K562 (cell line): ENCODE data around the gene HRH3. TPM values are rescaled to one million over a fixed set of nuclear protein-coding genes. Genes with fewer than 3 reads are reported as not detected.

ENCODE experiments used
- CBX3 ChIP-seq, 2 experiments: IDR thresholded peaks; 1 replicate in 1 of 2; 2 replicates in 1 of 2; pipeline ENCODE4 v1.6.1; 2012; ENCODE audit warnings: inconsistent platforms in 2 of 2, low read length in 2 of 2, borderline replicate concordance in 1 of 2, control low read depth in 1 of 2
- FOXK2 ChIP-seq, 2 experiments: fragments of 450-650 bp; IDR thresholded peaks in 1 of 2; conservative IDR thresholded peaks in 1 of 2; 2 replicates each; pipeline ENCODE4 v1.6.1; 2016; ENCODE audit warnings: low read depth in 2 of 2, mild to moderate bottlenecking in 1 of 2
- ILK ChIP-seq: fragments of 450-650 bp; IDR thresholded peaks from 2 replicates; pipeline ENCODE4 v1.6.1; 2016; ENCODE audit warnings: missing genetic modification characterization, low read depth, mild to moderate bottlenecking, missing compliant biosample characterization, moderate library complexity, borderline replicate concordance
- MAZ ChIP-seq, 2 experiments: fragments of 450-650 bp in 1 of 2; sonication (generic) in 1 of 2; formaldehyde crosslinking; IDR thresholded peaks in 1 of 2; conservative IDR thresholded peaks in 1 of 2; 2 replicates each; pipeline versions ENCODE4 v1.4.0 to v1.5.0; 2020; ENCODE audit warnings: mild to moderate bottlenecking in 1 of 2, missing genetic modification reagents in 1 of 2
- MIER1 ChIP-seq: fragments of 450-650 bp; IDR thresholded peaks from 2 replicates; pipeline ENCODE4 v1.6.1; 2016; ENCODE audit warnings: antibody characterized with exemption, mild to moderate bottlenecking, low read depth
- MTF1 ChIP-seq: fragments of 250-450 bp; sonication (Bioruptor Pico); IDR thresholded peaks from 2 replicates; pipeline ENCODE4 v1.9.0; 2021; ENCODE audit warnings: moderate library complexity, mild to moderate bottlenecking, inconsistent platforms, borderline replicate concordance
- NR2F6 ChIP-seq: fragments of 450-650 bp; formaldehyde crosslinking; IDR thresholded peaks from 2 replicates; pipeline ENCODE4 v1.4.0; 2020; ENCODE audit warnings: mild to moderate bottlenecking
- PML ChIP-seq: IDR thresholded peaks from 2 replicates; pipeline ENCODE4 v1.6.1; 2012; ENCODE audit warnings: low read length, inconsistent platforms
- RBM25 ChIP-seq: fragments of 200-400 bp; formaldehyde crosslinking; IDR thresholded peaks from 2 replicates; pipeline ENCODE4 v1.6.1; 2018; ENCODE audit warnings: low read length, low read depth, moderate library complexity; ENCODE audit not compliant: severe bottlenecking
- SIN3A ChIP-seq, 2 experiments: fragments of 150-350 bp in 1 of 2; IDR thresholded peaks; 2 replicates each; pipeline ENCODE4 v1.6.1; 2011 to 2016; ENCODE audit warnings: borderline replicate concordance in 2 of 2, low read depth in 2 of 2, low read length in 2 of 2, mild to moderate bottlenecking in 2 of 2, moderate library complexity in 2 of 2; ENCODE audit not compliant: control insufficient read depth in 1 of 2
- TBP ChIP-seq: optimal IDR thresholded peaks from 2 replicates; pipeline ENCODE3; 2011; ENCODE audit warnings: low read depth, low read length, improper control_type of control experiment
- XRCC4 ChIP-seq: IDR thresholded peaks from one replicate; pipeline ENCODE4 v1.6.1; 2011; ENCODE audit not compliant: insufficient read depth, insufficient read length; ENCODE audit errors: extremely low read depth
- ZNF436 ChIP-seq: fragments of 250-450, 450-650 bp; sonication (Bioruptor Pico); formaldehyde crosslinking; IDR thresholded peaks from 2 replicates; pipeline ENCODE4 v1.7.0; 2020; ENCODE audit warnings: mild to moderate bottlenecking
- ZNF778 ChIP-seq: fragments of 450-650 bp; formaldehyde crosslinking; IDR thresholded peaks from 2 replicates; pipeline ENCODE4 v1.4.0; 2020; ENCODE audit warnings: mild to moderate bottlenecking, moderate library complexity
- polyA plus RNA-seq, 8 experiments: library from polyadenylated mRNA; depleted of rRNA in 4 of 8; stranded (reverse) in 5 of 8; unstranded in 3 of 8; fragments of >200 nt; fragmentation: Nextera tagmentation in 2 of 8; fragmentation: Illumina TruSeq in 1 of 8; extraction: Ambion mirVana in 2 of 8; extraction: Trizol in 1 of 8; gene quantifications; 2 replicates each; pipeline versions ENCODE4 v1.2.1 to v1.2.3, GENCODE V29; 2011 to 2014; ENCODE audit warnings: inconsistent platforms in 1 of 8, missing spikeins in 1 of 8
- total RNA-seq, 7 experiments: library from RNA; depleted of rRNA in 6 of 7; stranded (reverse); fragments of >200 nt in 6 of 7; fragmentation: Illumina TruSeq in 2 of 7; extraction: Trizol in 2 of 7; gene quantifications; 2 replicates each; pipeline versions ENCODE4 v1.2.1 to v1.2.3, GENCODE V29; 2011 to 2021; ENCODE audit warnings: low replicate concordance in 1 of 7
- TF ChIP-seq, protein P1 (sequence below): fragments of 250-450 bp; sonication (Bioruptor Pico); IDR thresholded peaks from 2 replicates; pipeline ENCODE4 v1.6.1; 2021; ENCODE audit warnings: mild to moderate bottlenecking
- TF ChIP-seq, protein P2 (sequence below): fragments of 250-450 bp; sonication (Bioruptor Pico); IDR thresholded peaks from 2 replicates; pipeline ENCODE4 v1.4.0; 2020
- TF ChIP-seq, protein P3 (sequence below): fragments of 250-450 bp; sonication (Bioruptor Pico); IDR thresholded peaks from 2 replicates; pipeline ENCODE4 v1.9.0; 2021; ENCODE audit warnings: mild to moderate bottlenecking
- TF ChIP-seq, protein P4 (sequence below): fragments of 200-800 bp; sonication (Bioruptor generic); IDR thresholded peaks from 2 replicates; pipeline ENCODE4 v1.6.1; 2017; ENCODE audit warnings: missing genetic modification characterization, missing compliant biosample characterization
- TF ChIP-seq, protein P5 (sequence below): sonication (generic); formaldehyde crosslinking; IDR thresholded peaks from 2 replicates; pipeline ENCODE4 v1.8.0; 2022; ENCODE audit warnings: mild to moderate bottlenecking, missing genetic modification reagents

HRH3 gene
- total and polyA plus RNA-seq, 9 of the 15 experiments (the other 6 are each of a cell fraction or from before 2014, with no cell fraction given) = not detected

DNA sequence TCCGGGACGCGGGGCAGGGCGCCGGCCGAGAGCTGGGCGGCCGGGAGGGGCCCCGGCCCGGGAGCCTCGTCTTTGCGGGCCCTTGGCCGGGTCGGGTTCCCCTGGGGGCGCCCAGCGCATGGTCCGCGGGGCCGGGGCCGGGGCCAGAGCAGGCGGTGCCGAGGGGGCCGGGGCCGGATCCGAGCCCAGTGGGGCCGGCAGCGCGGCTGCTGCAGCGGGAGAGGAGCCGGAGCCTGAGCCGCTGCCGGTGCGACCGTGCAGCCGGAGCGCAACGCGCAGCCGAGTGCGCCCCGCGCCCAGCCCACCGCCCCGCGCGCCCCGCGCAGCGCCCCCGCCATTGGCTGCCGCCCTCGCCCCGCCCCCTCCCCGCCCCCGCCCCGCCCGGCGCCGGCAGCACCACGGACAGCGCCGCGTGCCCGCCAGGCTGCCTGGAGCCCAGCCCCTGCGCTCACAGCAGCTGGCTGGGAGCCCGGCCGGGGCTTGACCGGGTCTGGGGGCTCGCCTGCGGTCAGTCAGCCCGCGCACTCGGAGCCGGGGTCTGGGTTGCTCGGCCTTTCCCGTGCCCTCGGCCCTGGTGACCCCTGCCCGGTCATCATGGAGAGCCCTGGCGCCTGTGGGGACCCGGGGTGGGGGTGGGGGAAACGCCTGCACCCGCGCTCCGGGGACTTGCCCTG, at the start of gene HRH3 (continued):
- peak; percentile 80 for TF ChIP-seq MIER1
- no peak for TF ChIP-seq ZNF778
- TF ChIP-seq, protein P1, sequence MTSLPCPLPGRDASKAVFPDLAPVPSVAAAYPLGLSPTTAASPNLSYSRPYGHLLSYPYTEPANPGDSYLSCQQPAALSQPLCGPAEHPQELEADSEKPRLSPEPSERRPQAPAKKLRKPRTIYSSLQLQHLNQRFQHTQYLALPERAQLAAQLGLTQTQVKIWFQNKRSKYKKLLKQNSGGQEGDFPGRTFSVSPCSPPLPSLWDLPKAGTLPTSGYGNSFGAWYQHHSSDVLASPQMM (CRISPR knock-in tag) = no peak
- TF ChIP-seq, protein P2, sequence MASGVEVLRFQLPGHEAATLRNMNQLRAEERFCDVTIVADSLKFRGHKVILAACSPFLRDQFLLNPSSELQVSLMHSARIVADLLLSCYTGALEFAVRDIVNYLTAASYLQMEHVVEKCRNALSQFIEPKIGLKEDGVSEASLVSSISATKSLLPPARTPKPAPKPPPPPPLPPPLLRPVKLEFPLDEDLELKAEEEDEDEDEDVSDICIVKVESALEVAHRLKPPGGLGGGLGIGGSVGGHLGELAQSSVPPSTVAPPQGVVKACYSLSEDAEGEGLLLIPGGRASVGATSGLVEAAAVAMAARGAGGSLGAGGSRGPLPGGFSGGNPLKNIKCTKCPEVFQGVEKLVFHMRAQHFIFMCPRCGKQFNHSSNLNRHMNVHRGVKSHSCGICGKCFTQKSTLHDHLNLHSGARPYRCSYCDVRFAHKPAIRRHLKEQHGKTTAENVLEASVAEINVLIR (CRISPR knock-in tag) = no peak
- no peak for TF ChIP-seq XRCC4
- peak; percentile 72 to 94; a peak in 3 of 4 replicates for TF ChIP-seq SIN3A (IDR thresholded peaks at IDR 0.05; ENCODE audit: borderline replicate concordance in 2 of 2, control insufficient read depth in 1 of 2, low read depth in 2 of 2, low read length in 2 of 2)
- no peak for TF ChIP-seq PML
- TF ChIP-seq, protein P3, sequence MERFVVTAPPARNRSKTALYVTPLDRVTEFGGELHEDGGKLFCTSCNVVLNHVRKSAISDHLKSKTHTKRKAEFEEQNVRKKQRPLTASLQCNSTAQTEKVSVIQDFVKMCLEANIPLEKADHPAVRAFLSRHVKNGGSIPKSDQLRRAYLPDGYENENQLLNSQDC (CRISPR knock-in tag) = no peak
- no peak for TF ChIP-seq ILK (tag)
- TF ChIP-seq RBM25 = no peak
- TF ChIP-seq, protein P4, sequence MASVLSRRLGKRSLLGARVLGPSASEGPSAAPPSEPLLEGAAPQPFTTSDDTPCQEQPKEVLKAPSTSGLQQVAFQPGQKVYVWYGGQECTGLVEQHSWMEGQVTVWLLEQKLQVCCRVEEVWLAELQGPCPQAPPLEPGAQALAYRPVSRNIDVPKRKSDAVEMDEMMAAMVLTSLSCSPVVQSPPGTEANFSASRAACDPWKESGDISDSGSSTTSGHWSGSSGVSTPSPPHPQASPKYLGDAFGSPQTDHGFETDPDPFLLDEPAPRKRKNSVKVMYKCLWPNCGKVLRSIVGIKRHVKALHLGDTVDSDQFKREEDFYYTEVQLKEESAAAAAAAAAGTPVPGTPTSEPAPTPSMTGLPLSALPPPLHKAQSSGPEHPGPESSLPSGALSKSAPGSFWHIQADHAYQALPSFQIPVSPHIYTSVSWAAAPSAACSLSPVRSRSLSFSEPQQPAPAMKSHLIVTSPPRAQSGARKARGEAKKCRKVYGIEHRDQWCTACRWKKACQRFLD (CRISPR knock-in tag) = no peak
- TF ChIP-seq ZNF436 (CRISPR knock-in tag) = no peak
- no peak for TF ChIP-seq FOXK2 (conservative IDR thresholded peaks at IDR 0.05 in 1 of 2, IDR thresholded peaks at IDR 0.05 in 1 of 2; ENCODE audit: low read depth in 2 of 2)
- TF ChIP-seq, protein P5, sequence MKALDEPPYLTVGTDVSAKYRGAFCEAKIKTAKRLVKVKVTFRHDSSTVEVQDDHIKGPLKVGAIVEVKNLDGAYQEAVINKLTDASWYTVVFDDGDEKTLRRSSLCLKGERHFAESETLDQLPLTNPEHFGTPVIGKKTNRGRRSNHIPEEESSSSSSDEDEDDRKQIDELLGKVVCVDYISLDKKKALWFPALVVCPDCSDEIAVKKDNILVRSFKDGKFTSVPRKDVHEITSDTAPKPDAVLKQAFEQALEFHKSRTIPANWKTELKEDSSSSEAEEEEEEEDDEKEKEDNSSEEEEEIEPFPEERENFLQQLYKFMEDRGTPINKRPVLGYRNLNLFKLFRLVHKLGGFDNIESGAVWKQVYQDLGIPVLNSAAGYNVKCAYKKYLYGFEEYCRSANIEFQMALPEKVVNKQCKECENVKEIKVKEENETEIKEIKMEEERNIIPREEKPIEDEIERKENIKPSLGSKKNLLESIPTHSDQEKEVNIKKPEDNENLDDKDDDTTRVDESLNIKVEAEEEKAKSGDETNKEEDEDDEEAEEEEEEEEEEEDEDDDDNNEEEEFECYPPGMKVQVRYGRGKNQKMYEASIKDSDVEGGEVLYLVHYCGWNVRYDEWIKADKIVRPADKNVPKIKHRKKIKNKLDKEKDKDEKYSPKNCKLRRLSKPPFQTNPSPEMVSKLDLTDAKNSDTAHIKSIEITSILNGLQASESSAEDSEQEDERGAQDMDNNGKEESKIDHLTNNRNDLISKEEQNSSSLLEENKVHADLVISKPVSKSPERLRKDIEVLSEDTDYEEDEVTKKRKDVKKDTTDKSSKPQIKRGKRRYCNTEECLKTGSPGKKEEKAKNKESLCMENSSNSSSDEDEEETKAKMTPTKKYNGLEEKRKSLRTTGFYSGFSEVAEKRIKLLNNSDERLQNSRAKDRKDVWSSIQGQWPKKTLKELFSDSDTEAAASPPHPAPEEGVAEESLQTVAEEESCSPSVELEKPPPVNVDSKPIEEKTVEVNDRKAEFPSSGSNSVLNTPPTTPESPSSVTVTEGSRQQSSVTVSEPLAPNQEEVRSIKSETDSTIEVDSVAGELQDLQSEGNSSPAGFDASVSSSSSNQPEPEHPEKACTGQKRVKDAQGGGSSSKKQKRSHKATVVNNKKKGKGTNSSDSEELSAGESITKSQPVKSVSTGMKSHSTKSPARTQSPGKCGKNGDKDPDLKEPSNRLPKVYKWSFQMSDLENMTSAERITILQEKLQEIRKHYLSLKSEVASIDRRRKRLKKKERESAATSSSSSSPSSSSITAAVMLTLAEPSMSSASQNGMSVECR (CRISPR knock-in tag) = peak; percentile 79; the same call in 1 of the 2 replicates
- TF ChIP-seq TBP = no peak
- no peak for TF ChIP-seq CBX3 (IDR thresholded peaks at IDR 0.05; ENCODE audit: borderline replicate concordance in 1 of 2, low read length in 2 of 2)
- peak in 1 of 2 experiments; percentile 23; a peak in 1 of 4 replicates for TF ChIP-seq MAZ (CRISPR knock-in tag; conservative IDR thresholded peaks at IDR 0.05 in 1 of 2, IDR thresholded peaks at IDR 0.05 in 1 of 2)
- TF ChIP-seq MTF1 (CRISPR knock-in tag) = no peak
- TF ChIP-seq NR2F6 (CRISPR knock-in tag) = no peak
